ENCODE measurements around the gene TCTN1.

The TCTN1 gene

GRCh38 chr12:110684312-110684836, 70.4 kb downstream of the TCTN1 start:
- no peak for DNase-seq

GRCh38 chr12:110686294-110686903, 72.5 kb downstream of the TCTN1 start:
- DNase-seq = no peak

GRCh38 chr12:110687396-110688169, 73.7 kb downstream of the TCTN1 start:
- DNase-seq = no peak

GRCh38 chr12:110688446-110689280, 74.7 kb downstream of the TCTN1 start, which contains the start of gene HVCN1:
Gene HVCN1, minus strand, starts transcription at chr12:110689115. Its CDS starts 5,870 bp downstream, at chr12:110683245.
- no peak for DNase-seq

GRCh38 chr12:110689281-110690126, 75.6 kb downstream of the TCTN1 start:
- peak; percentile 17 for DNase-seq

- no peak for DNase-seq
Observed at GRCh38 chr12:110690127-110690430, 76.2 kb downstream of the TCTN1 start.

- DNase-seq = peak; percentile 40
Observed at GRCh38 chr12:110693731-110694130, 79.8 kb downstream of the TCTN1 start.

- peak; percentile 75 for DNase-seq
Observed at GRCh38 chr12:110694330-110694901, 80.5 kb downstream of the TCTN1 start.

GRCh38 chr12:110696283-110696682, 82.4 kb downstream of the TCTN1 start:
- no peak for DNase-seq

- DNase-seq = no peak
Observed at GRCh38 chr12:110697236-110697635, 83.3 kb downstream of the TCTN1 start.

GRCh38 chr12:110698171-110698902, 84.4 kb downstream of the TCTN1 start:
- peak; percentile 87 for DNase-seq
